Germinal center (tissue), 1 donor: ENCODE measurements around the gene NOS2.
"Not testable (repeated sequence)": the region's sequence is repeated elsewhere in the genome, so short reads cannot be mapped to it uniquely, and the experiment has no call there.

ENCODE experiments used
- DNase-seq: peaks from one replicate; pipeline ENCODE4 v3.0.0; 2012; ENCODE audit warnings: mixed read lengths, low spot score

NOS2 gene

DNA sequence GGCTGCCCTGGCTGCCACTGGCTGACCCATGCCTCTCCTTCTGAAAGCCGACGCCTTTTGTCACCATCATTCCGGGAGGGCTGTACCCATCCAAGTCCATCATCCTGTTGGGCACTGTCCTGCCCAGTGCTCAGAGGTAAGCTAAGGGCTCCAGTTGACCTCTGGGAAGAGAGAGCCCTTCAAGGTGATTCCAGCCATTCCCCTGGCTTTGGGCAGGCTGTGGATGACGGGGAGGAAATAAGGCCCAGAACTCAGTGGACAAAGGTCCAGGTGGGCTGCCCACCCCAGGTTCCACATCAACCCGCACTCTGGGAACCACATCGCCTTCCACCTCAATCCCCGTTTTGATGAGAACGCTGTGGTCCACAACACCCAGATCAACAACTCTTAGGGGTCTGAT lies 45.8 kb downstream of the NOS2 start:
- no peak for DNase-seq

DNA sequence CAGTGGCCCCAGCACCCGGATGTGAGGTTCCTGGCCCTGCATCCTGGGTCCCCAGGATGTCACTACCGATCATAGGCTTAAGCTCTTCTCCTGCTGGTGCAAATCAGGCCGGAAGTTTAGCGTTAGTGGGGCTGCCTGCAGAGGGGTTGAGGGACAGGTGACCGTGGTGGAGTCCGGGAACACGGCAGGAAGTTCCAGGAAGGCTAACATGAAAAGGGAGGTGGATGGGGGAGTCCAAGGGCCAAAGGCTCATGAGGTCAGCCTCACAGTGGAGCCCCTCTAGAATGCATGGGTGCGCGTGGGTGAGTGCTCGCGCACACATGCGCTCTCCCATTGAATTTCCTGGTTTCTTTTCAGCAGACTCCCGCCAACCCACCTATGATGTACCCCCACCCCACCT lies 46.6 kb downstream of the NOS2 start:
- DNase-seq, result not testable (repeated sequence)

DNA sequence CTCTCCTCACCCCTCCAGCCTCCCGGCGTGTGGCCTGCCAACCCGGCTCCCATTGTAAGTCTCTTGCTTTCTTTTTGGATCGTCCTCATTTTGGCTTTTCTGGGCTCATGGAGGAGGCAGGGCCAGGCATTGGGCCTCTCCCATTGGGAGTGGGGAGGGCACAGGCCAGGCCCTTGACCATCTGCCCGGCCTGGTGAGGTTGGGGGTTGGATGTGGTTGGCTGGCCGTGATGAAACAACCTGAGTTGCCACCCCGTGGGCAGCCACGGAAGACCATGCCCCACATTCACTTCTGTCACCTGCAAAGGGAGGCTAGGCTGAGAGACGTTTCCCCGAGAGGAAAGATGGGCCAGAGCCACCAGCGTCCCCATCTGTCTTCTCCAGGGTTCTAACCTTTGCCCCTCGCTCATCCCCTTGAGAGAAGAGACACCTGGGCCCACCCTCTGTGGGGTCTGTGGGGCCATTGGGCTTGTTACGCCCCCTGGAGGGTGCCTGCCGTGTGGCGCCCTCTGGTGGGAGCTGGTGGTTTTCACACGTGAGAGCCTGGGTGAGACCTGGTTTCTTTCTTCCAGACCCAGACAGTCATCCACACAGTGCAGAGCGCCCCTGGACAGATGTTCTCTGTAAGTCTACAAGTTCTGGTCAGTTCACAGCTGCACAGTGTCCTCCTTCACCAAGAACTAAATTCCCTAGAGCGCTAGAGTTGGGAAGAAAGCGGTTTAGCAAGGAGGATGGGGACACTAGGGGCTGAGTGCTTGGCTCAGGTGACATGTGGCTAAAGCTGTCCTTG lies 47.3 kb downstream of the NOS2 start:
- not testable (repeated sequence) for DNase-seq

DNA sequence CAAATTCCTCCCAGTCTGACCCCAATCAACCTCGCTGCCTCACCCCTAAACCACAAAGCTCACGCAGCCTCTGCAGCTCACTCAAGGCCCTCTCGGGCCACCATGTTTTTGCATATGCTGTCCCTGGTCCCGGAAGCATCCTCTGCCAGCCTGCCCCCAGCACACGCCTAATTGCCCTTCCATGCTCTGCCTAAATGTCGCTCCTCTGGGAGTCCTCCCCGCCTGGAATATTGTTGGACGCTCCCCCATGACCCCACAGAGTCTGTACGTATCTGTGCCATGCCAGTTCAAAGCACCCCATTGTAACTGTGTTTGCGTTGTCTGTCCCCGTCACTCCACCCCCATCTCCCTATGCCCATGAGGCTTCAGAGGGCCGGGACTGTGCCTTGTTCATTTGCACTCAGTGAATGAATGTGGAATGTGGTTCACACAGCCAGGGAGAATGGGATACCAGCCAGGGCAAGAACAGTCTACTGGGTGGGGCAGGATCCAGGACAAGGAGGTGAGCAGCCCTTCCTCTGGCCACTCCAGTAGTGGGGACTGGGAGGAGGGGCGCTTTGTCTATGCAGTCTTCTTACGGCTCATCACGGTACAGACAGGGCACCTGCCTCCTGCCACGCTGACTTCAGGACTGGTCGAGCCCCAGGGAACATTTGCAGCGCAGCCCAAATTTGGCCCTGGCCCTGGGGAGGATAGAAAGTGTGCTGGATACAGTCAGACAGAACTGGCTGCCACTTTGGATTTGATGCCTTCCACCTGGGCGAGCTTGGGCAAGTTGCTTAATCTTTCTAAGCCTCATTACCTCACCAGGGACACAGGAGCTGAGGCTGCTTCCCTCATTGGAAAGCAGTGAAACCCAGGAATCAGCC lies 48.5 kb downstream of the NOS2 start:
- DNase-seq, result no peak

DNA sequence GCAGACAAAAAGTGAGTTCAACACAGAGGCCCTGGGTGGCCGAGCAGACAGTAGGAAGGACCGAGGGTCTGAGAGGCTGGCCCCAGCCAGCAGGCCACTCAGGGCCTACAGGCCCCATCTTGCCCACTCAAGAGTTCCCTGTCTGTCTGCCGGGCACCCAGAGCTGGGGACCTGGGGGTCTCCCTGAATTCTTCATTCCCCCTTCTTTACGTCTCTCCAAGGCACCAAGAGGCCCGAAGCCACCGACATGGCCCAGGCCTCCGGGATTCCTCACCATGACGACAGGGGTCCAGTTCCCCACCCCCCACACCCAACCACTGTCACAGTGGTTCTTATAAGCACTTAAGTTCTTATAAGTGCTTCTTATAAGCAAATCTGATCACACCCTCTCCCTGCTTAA lies 49.2 kb downstream of the NOS2 start:
- no peak for DNase-seq

DNA sequence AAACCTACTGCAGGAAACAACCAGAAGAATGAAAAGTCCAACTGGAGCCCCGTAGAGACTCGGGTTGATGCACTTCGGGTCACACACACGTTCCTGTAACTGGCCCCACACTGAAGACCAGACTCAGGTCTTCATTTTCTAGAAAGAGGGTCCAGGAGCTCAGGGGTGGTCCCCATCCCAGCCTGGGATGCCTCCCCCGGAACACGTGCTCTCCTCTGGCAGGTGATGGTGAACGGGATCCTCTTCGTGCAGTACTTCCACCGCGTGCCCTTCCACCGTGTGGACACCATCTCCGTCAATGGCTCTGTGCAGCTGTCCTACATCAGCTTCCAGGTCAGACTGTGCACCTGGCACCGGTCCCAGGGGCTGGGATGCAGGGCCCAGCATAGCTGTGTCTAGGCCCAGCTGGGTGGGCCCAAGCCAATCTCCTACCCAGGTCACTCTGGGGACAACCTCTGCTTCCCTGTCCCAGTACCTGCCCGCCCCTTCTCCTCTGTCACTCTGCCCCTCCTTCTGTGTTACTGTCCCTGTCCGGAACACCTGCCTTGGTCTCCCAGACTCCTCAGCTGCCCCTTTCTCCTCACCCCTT lies 50.7 kb downstream of the NOS2 start:
- not testable (repeated sequence) for DNase-seq

DNA sequence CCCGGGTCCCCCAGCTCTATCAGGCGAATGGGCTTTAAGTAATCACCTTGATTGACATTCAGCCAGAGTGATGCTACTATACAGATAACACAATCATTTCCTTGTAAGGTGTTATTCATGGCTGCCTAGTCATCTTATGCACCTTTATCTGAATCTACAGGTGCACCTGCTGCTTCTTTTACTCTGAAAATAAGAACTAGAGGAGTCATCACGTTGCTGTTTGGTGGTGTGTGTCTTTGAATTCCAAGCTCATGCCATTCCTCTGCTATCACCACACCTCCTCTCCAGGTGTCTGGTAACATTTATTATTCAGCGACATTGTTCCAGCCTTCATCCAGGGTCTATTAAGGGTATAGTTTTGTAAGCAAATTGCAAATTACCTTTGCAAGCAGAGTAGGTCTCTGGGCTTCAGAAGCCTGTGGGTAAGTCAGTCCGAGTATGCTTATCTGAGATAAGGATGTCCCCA lies 51.9 kb downstream of the NOS2 start:
- no peak for DNase-seq

DNA sequence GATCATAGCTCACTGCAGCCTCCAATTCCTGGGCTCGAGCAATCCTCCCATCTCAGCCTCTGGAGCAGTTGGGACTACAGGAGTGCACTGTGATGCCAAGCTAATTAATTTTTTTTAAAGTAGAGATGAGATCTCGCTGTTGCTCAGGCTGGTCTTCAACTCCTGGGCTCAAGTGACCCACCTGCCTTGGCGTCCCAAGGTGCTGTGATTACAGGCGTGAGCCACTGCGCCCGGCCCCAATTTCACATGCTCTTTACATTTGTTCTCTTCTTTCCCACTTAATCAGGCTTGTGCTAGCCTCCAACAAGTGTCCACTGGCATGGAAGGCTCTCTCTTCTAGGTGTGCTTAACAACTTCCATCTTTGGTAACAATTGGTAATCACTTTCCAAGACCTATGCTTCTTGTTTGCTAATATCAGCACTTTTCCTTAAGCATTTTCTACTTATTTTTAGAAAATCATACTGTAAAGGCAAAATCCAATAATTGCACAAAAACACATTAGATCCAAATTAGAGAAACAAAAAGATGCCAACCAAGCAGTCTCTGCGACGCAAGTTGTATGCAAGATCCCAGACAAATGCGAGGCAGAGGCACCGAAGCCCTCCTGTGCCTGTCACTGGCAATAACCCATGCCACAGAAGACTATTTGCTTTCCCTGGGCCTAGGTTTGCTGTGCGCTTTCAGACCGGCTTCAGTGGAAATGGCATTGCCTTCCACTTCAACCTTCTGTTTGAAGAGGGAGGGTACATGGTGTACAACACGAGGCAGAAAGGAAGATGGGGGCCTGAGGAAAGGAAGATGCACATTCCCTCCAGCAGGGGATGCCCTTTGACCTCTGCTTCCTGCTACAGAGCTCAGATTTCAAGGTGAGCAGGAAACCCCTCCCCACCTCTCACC lies 52.6 kb downstream of the NOS2 start:
- no peak for DNase-seq

DNA sequence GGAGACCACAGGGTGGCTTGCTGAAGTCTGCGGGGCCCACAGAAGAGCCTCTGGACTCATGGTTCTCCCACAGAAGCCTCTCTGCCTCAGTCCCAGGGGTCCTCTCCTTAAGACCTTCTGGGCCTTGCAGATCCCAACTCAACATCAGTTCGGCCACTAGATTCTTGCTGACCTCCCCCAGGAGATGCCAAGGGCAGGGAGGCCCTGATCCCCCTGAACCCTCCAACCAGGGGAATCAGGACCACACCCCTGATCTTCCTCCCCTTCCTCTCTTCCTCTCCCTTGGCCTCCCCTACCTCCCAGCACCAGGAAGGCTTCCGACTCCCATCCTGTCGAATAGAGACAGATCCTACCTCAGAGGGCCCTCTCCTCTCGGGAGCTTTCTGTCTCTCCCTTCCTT lies 53.4 kb downstream of the NOS2 start:
- no peak for DNase-seq

DNA sequence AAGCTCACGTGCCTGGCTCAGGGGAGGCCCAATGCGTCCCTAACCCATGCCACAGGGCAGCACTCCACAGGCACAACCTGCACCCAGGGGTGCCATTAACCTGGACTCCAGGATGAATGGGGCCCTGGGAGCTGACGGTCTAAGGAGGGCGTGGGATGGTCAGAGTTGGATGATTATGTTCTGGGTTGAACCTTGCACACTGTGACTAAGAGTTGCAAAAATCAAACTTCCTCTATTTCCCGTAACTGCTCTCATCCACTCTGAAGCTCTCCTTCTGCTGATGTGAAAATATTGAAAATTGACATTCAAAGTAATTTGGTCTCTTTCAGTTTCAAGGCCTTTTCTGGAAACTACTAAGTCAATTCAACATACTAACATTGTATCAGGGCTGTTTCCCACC lies 54.0 kb downstream of the NOS2 start:
- DNase-seq, result not testable (repeated sequence)

DNA sequence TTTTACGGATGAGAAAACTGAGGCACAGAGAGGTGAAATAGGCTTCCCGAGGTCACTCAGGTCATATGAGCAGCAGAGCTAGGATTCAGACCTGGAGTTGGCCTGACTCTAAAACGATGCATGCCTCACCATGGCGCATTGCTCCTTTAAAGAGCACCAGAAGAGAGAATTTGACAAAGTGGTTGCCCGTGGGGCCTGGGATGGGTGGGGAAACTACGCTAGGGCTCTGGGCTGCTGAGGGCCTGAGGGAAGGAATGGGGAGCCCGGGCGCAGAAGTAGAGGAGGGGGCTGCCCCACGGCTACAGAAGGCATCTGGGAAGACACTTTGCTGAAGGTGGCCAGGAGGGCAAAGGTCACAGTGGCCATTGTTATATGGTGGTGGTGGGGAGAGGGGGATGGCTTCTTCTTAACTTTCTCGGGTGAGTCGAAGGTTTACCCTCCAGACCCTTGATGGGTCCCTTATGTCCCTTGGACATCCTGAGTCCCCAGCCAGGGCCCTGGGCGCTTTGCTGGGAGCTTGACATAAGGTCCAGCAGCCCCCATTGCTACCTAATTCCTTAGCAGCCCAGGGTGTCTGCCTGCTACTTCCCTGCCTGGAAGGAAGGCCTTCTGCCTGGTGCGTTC lies 55.0 kb downstream of the NOS2 start:
- DNase-seq, result not testable (repeated sequence)

DNA sequence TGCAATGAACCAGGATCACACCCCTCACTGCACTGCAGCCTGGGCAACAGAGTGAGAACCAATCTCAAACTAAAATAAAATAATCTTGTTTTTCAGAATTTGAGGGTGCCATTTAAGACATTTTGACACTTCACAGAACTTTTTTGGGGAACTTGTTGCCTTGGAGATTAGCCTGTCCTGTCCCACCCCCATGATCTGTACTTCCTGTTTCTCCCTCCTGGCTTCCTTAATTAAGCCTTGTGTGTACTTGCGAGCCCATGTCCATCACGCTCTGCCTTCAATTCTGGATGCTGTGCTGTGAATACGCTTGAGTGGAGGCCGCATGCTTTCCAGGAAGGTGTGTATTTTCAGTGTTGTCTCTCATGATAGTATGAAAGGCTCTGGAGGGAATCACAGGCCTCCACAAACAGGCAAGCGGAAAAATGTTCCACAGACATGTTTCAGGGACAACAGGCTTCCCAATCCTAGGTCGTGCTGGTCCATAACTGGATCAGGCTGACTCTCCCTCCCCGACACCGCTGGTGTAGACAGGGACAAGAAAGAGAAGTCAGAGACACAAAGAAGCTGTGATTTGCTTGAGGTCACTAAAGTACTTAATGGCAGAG lies 56.9 kb downstream of the NOS2 start:
- DNase-seq, result no peak

DNA sequence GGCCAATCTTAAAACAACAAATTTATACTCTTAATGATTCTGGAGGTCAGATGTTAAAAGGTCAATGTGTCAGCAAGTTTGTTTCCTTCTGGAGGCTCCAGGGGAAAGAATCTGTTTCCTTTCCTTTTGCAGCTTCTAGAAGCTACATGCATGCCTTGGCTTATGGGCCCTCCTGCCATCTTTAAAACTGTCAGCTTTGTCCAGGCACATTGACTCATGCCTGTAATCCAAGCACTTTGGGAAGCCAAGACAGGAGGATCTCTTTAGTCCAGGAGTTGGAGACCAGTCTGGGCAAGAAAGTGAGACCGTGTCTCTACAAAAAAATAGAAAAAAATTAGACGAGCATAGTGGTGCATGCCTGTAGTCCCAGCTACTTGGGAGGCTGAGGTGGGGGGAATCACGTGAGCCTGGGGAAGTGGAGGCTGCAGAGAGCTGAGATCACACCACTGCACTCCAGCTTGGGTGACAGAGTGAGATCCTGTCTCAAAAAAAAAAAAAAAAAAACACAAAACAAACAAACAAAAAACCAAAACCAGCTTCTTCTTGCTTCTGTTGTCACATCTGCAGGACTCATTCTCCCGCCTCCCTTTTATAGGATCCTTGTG lies 58.3 kb downstream of the NOS2 start:
- no peak for DNase-seq

DNA sequence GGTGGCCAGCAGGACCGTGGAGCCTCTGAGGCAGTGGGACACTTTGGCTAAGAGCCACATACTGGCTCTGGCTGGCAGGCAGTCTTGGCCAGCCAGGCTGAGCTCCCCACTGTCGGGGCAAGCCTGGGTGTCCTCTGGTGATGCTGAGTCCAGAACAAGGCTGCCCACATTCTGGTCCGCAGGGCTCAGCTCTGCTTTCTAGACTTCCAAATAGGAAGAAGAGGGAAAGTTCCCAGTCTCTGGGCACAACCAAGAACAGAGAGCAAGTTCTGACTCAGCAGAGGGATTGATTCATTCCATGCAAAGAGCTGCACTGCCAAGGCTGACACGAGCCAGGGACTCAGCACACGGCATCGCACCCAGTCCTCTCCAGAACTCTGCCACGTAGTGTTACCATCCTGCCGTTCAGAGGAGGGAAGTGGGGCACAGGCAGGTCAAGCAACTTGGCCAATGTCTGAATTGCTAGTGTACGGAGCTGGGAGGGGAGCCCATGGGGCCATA lies 58.9 kb downstream of the NOS2 start:
- no peak for DNase-seq

DNA sequence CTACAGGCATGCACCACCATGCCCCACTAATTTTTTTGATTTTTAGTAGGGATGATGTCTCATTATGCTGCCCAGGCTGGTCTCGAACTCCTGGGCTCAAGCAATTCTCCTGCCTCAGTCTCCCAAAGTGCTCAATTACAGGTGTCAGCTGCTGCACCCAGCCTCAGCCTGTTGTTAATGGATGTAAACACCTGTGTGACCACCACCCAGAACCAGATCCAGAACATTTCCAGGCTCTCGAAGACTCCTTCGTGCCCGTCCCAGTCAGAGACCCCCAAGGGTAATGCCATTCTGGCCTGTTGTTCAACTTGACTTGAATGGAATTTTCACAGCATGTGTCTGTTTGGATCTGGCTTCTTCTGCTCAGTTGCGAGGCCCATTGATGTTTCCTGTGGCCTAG lies 59.8 kb downstream of the NOS2 start:
- not testable (repeated sequence) for DNase-seq

DNA sequence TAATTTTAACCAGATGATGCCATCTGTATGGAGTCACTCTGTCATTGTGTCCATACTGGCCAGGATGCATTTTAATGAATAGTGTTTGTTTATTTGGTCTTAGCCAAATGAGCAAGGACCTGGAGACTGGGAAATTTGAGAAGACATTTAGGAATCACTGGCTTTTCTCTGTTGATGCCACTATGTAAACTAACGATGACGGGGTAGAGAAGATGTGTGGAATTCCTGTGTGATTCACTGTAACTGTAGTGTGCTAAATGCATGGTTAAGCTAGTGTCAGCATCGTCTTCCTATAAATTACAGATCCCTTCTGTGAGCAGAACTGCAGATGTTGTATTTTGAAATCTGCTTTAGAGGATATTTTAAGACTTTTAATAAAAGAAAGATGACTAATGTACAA lies 66.6 kb downstream of the NOS2 start:
- no peak for DNase-seq

DNA sequence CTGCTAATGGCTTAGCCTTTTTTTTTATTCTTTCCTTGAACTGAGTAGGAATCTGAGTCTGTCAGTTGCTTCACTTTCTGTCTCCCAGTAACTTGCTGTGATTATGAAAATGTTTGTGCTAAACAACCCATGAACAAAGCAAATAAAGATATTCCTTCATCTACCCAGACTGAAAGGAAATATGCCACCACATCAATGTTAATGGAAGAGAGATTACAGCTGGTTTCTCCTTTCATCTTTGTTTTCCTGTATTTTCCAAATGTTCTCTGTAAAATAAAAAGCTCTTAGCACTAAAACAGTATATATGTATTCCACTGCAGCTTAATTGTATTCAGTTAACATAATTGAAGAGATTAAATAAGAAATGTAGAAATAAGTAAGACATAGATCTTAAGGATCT lies 67.6 kb downstream of the NOS2 start:
- DNase-seq, result not testable (repeated sequence)

DNA sequence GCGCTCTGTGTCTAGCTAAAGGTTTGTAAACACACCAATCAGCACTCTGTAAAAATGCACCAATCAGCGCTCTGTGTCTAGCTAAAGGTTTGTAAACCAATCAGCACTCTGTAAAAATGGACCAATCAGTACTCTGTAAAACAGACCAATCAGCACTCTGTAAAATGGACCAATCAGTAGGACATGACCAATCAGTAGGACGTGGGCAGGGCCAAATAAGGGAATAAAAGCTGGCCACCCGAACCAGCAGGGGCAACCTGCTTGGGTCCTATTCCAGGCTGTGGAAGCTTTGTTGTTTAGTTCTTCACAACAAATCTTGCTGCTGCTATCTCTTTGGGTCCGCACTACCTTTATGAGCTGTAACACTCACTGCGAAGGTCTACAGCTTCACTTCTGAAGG lies 74.3 kb downstream of the NOS2 start:
- not testable (repeated sequence) for DNase-seq

DNA sequence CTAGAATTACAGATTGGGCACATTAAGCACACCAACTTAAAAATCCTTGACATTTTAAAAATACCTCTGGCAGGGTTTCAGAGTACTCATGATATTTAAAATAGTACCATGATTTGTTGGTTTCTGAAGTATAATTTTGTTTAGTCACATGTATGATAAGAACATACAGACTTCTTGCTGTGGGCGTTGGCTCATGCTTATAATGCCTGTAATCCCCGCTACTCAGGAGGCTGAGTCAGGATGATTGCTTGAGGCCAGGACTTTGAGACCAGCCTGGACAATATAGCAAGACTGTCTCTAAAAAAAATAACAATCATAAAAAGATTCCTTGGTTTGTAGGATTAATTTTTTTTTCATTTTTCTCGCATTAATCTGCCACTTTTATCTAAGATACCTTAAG lies 78.5 kb downstream of the NOS2 start:
- DNase-seq, result no peak
